GM12875 (cell line): Measurements from ENCODE around the gene PRSS36.

Experiments used
- H3K4me3 ChIP-seq: one replicate; pipeline ENCODE4 v1.5.1; 2011; ENCODE audit warnings: low read depth, low read length, control low read depth
- TF ChIP-seq, protein P1 (sequence below): IDR thresholded peaks from 2 replicates; pipeline ENCODE4 v1.5.1; 2011; ENCODE audit warnings: low read depth, mild to moderate bottlenecking, control low read depth, inconsistent platforms, low read length, moderate library complexity, borderline replicate concordance; ENCODE audit not compliant: insufficient read depth

Gene PRSS36

GRCh38 chr16:31127182-31127581 lies 22.7 kb downstream of the PRSS36 start:
- TF ChIP-seq, protein P1, sequence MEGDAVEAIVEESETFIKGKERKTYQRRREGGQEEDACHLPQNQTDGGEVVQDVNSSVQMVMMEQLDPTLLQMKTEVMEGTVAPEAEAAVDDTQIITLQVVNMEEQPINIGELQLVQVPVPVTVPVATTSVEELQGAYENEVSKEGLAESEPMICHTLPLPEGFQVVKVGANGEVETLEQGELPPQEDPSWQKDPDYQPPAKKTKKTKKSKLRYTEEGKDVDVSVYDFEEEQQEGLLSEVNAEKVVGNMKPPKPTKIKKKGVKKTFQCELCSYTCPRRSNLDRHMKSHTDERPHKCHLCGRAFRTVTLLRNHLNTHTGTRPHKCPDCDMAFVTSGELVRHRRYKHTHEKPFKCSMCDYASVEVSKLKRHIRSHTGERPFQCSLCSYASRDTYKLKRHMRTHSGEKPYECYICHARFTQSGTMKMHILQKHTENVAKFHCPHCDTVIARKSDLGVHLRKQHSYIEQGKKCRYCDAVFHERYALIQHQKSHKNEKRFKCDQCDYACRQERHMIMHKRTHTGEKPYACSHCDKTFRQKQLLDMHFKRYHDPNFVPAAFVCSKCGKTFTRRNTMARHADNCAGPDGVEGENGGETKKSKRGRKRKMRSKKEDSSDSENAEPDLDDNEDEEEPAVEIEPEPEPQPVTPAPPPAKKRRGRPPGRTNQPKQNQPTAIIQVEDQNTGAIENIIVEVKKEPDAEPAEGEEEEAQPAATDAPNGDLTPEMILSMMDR: no peak

GRCh38 chr16:31125844-31126243 lies 24.0 kb downstream of the PRSS36 start:
- TF ChIP-seq, protein P1: no peak
- H3K4me3 ChIP-seq: no peak overlapping the region

More at GRCh38 chr16:31127182-31127581, 22.7 kb downstream of the PRSS36 start:
- H3K4me3 ChIP-seq: no peak overlapping the region

- H3K4me3 ChIP-seq: no peak overlapping the region
- TF ChIP-seq, protein P1: no peak
Measured at GRCh38 chr16:31120129-31120528, 29.7 kb downstream of the PRSS36 start.

DNA sequence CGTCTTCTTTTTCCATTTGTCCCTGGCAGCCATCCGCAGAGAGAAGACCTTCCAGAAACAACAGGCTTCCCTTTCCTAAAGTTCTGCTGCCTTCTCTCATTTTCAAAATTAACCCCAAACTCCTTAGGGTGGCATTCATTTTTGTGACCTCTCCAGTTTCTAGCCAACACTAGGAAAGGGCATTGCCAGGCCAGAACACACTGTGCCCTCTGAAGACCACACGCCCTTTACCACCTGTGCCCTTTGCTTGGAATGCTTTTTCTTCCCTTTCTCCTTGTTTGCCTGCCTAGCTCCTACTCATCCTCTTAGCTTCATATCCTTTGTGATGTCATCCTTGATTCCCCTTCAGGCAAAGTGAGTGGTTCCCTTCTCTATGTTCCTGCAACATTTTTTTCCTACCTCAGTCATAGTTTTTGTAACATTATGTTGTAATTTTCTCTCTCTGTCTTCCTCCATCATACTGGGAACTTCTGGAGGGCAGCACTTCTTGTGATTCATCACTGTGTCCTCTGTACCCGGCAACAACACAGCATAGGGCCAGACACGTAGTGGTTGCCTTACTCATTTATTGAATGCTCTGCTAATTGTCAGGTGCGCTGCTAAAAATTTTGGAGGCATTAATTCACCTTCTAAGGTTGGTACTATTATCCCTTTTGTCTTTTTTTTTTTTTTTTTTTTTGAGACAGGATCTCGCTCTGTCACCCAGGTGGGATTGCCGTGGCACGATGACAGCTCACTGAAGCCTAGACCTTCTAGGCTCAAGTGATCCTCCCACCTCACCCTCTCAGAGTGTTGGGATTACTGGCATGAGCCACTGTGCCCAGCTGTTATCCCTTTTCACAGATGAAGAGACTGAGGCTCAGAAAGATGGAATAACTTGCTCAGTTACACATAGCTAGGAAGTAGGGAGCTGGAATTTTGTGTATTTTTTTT lies 31.4 kb downstream of the PRSS36 start:
- H3K4me3 ChIP-seq: peak overlapping the region; percentile 72
- TF ChIP-seq, protein P1: no peak

DNA sequence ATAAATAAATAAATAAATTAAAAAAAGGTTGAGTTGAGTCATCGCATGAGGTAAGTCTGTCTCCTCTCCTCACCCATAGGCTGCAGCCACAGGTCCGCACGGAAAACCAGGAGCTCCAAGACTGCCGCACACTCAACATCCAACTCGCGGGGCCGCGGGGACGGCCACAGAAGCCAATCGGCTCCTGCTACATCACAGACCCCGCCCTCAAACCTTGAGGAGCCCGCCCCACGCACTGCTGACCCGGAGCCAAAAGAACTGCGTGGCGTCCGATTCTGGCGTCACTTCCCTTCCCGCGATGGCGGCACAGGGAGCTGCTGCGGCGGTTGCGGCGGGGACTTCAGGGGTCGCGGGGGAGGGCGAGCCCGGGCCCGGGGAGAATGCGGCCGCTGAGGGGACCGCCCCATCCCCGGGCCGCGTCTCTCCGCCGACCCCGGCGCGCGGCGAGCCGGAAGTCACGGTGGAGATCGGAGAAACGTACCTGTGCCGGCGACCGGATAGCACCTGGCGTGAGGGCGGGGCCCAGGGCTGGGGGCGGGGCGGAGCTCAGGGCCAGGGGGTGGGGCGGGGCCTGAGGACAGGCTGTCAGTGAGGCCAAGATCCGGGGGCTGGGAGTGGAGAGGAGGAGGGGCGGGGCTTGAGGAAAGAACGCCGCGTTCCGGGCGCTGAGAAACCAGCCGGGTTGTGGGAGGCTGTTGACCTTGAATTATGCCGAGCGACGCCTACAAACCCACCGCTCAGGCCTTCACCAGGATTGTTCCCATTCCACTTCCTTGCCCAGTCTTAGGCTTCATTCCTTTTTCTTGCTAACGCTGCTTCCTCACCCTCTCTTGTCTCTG lies 32.3 kb downstream of the PRSS36 start, which contains the start of gene KAT8:
TSS of gene KAT8 (plus strand) at position 281 of the 839 bp plus-strand sequence. CDS start at position 299, 18 bp downstream.
- H3K4me3 ChIP-seq: peak within 1 kb of the TSS; percentile 72
- TF ChIP-seq, protein P1: no peak

- H3K4me3 ChIP-seq: no peak overlapping the region
- TF ChIP-seq, protein P1: no peak
Measured at GRCh38 chr16:31114468-31114867, 35.4 kb downstream of the PRSS36 start.
